Melanocyte of skin (primary cell): ENCODE data around the gene TBC1D3G. TPM values are rescaled to one million over a fixed set of nuclear protein-coding genes. Genes with fewer than 3 reads are reported as not detected.

ENCODE experiments used
- small RNA-seq, 2 donors: library from RNA; depleted of rRNA; stranded (forward); fragments of <200 nt; gene quantifications; one replicate each; pipeline ENCODE3, GENCODE V24; 2012
- total RNA-seq, 2 donors: library from RNA; depleted of rRNA; stranded (reverse); fragments of >200 nt; gene quantifications; 2 replicates each; pipeline ENCODE4 v1.2.3, GENCODE V29; 2012

TBC1D3G gene
- total RNA-seq, result not detected

DNA sequence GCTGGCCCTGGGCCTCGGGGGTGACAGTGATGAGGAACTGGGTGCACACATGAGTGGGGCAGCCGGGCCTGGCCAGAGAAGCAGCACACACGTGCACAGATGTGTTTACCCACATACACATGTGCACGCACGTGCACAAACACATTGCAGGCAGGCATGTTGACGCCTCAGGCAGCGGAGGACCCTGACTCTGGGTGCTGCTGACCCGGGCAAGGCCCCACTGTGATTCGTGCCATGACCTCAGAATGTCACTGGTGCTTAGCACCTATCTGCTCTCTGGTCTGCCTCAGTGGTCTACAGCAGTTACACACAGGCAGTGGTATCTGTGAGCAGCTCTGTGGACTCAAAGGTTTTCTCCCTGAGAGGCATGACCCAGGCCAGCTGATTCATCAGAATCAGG lies at the start of gene TBC1D3G:
Gene TBC1D3G (plus strand): TSS at position 301 of the 400 bp plus-strand sequence. CDS start 1,528 bp downstream, outside the sequence.

Small RNA genes within 50 kb of the gene (small RNA-seq; reads per million reads assigned to genes)
- 0 reads per million in 2 donors for gene RF00019

Other genes with a start within 250 kb of the TBC1D3G start
- gene CCL3, start 233.7 kb upstream of the TBC1D3G start, total RNA-seq, result under 1 TPM in 1 of 2 donors, not detected in 1; 0.67 TPM
- gene CCL4, start 220.1 kb upstream of the TBC1D3G start, total RNA-seq, result not detected
- not detected for gene TBC1D3B, start 147.2 kb upstream of the TBC1D3G start, total RNA-seq
- under 1 TPM in 1 of 2 donors, not detected in 1; 0.69 TPM for gene CCL3L1, start 127.1 kb upstream of the TBC1D3G start, total RNA-seq
- not detected for gene CCL4L2, start 112.8 kb upstream of the TBC1D3G start, total RNA-seq
- under 1 TPM in 1 of 2 donors, not detected in 1; under 0.01 TPM for gene TBC1D3I, start 59.3 kb upstream of the TBC1D3G start, total RNA-seq
- not detected for gene TBC1D3H, start 64.6 kb downstream of the TBC1D3G start, total RNA-seq
- gene ZNHIT3, start 162.8 kb downstream of the TBC1D3G start, total RNA-seq, result 10 to 100 TPM; 16.9 to 19.0 TPM
- 10 to 100 TPM; 42.0 to 96.2 TPM for gene MYO19, start 211.0 kb downstream of the TBC1D3G start, total RNA-seq
- 10 to 100 TPM in 1 of 2 donors, 1 to 10 TPM in 1; 10.0 to 12.0 TPM for gene PIGW, start 211.1 kb downstream of the TBC1D3G start, total RNA-seq
- gene GGNBP2, start 221.0 kb downstream of the TBC1D3G start, total RNA-seq, result 10 to 100 TPM; 31.7 to 32.6 TPM